ENCODE data around the gene IGFL2. TPM values are rescaled to one million over a fixed set of nuclear protein-coding genes. Genes with fewer than 3 reads are reported as not detected.

The IGFL2 gene
- total and polyA plus RNA-seq, 9 of the 15 experiments (the other 6 are each of a cell fraction or from before 2014, with no cell fraction given) = 0.42 to 1.7 (median 0.75) TPM; not detected in 2

DNA sequence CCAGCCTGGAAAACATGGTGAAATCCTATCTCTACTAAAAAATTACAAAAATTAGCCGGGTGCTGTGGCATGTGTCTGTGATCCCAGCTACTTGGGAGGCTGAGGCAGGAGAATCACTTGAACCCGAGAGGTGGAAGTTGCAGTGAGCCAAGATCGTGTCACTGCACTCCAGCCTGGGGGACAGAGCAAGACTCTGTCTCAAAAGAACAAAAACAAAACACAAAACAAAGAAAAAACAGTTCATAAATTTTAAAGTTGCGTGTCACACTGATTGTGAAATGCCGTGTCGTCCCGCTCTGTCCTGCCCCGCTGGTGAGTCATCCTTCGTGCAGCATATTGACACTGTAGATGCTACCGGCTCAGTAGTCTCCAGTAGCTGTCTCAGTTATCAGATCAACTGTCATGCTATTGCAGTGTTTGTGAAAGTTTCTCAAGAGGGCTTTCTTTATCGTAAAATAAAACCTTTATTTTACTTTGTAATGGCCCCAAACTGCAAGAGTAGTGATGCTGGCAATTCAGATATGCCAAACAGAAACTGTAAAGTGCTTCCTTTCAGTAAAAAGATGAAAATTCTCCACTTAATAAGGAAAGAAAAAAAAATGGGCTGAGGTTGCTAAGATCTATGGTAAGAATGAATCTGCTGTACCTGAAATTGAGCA, 45.1 kb downstream of the IGFL2 start (continued):
- TF ChIP-seq SMARCC2 (IDR thresholded peaks at IDR 0.05; ENCODE audit: low read depth) (peak; percentile 91), NELFE (IDR thresholded peaks at IDR 0.05; ENCODE audit: insufficient read depth, insufficient read length) (no peak), NFRKB (IDR thresholded peaks at IDR 0.05; ENCODE audit: low read depth) (peak; percentile 27; the same call in 1 of the 2 replicates), BRCA1 (IDR thresholded peaks at IDR 0.05) (no peak), BRCA1 (CRISPR knock-in tag; IDR thresholded peaks at IDR 0.05) (no peak), BRF1 (IDR thresholded peaks at IDR 0.05; ENCODE audit: borderline replicate concordance, extremely low read depth, insufficient read length) (no peak), NUFIP1 (IDR thresholded peaks at IDR 0.05; ENCODE audit: partially characterized antibody) (no peak), JUN (IDR thresholded peaks at IDR 0.05; ENCODE audit: borderline replicate concordance, low read depth, low read length) (peak; percentile 98), JUN (CRISPR knock-in tag; IDR thresholded peaks at IDR 0.05; ENCODE audit: borderline replicate concordance) (no peak), C11orf30 (IDR thresholded peaks at IDR 0.05; ENCODE audit: low read depth) (peak; percentile 59; the same call in 1 of the 2 replicates), TSC22D4 (tag; IDR thresholded peaks at IDR 0.05) (no peak), RBFOX2 (IDR thresholded peaks at IDR 0.05; ENCODE audit: low read depth, low read length) (no peak)
- TF ChIP-seq, protein P1, sequence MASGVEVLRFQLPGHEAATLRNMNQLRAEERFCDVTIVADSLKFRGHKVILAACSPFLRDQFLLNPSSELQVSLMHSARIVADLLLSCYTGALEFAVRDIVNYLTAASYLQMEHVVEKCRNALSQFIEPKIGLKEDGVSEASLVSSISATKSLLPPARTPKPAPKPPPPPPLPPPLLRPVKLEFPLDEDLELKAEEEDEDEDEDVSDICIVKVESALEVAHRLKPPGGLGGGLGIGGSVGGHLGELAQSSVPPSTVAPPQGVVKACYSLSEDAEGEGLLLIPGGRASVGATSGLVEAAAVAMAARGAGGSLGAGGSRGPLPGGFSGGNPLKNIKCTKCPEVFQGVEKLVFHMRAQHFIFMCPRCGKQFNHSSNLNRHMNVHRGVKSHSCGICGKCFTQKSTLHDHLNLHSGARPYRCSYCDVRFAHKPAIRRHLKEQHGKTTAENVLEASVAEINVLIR (CRISPR knock-in tag; IDR thresholded peaks at IDR 0.05) = no peak
- TF ChIP-seq, protein P2, sequence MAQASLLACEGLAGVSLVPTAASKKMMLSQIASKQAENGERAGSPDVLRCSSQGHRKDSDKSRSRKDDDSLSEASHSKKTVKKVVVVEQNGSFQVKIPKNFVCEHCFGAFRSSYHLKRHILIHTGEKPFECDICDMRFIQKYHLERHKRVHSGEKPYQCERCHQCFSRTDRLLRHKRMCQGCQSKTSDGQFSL (CRISPR knock-in tag; IDR thresholded peaks at IDR 0.05) = no peak
- TF ChIP-seq, protein P2 (tag; IDR thresholded peaks at IDR 0.05) = no peak
- TF ChIP-seq, protein P3, sequence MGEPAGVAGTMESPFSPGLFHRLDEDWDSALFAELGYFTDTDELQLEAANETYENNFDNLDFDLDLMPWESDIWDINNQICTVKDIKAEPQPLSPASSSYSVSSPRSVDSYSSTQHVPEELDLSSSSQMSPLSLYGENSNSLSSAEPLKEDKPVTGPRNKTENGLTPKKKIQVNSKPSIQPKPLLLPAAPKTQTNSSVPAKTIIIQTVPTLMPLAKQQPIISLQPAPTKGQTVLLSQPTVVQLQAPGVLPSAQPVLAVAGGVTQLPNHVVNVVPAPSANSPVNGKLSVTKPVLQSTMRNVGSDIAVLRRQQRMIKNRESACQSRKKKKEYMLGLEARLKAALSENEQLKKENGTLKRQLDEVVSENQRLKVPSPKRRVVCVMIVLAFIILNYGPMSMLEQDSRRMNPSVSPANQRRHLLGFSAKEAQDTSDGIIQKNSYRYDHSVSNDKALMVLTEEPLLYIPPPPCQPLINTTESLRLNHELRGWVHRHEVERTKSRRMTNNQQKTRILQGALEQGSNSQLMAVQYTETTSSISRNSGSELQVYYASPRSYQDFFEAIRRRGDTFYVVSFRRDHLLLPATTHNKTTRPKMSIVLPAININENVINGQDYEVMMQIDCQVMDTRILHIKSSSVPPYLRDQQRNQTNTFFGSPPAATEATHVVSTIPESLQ (CRISPR knock-in tag; IDR thresholded peaks at IDR 0.05) = no peak
- TF ChIP-seq, protein P4, sequence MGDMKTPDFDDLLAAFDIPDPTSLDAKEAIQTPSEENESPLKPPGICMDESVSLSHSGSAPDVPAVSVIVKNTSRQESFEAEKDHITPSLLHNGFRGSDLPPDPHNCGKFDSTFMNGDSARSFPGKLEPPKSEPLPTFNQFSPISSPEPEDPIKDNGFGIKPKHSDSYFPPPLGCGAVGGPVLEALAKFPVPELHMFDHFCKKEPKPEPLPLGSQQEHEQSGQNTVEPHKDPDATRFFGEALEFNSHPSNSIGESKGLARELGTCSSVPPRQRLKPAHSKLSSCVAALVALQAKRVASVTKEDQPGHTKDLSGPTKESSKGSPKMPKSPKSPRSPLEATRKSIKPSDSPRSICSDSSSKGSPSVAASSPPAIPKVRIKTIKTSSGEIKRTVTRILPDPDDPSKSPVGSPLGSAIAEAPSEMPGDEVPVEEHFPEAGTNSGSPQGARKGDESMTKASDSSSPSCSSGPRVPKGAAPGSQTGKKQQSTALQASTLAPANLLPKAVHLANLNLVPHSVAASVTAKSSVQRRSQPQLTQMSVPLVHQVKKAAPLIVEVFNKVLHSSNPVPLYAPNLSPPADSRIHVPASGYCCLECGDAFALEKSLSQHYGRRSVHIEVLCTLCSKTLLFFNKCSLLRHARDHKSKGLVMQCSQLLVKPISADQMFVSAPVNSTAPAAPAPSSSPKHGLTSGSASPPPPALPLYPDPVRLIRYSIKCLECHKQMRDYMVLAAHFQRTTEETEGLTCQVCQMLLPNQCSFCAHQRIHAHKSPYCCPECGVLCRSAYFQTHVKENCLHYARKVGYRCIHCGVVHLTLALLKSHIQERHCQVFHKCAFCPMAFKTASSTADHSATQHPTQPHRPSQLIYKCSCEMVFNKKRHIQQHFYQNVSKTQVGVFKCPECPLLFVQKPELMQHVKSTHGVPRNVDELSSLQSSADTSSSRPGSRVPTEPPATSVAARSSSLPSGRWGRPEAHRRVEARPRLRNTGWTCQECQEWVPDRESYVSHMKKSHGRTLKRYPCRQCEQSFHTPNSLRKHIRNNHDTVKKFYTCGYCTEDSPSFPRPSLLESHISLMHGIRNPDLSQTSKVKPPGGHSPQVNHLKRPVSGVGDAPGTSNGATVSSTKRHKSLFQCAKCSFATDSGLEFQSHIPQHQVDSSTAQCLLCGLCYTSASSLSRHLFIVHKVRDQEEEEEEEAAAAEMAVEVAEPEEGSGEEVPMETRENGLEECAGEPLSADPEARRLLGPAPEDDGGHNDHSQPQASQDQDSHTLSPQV (IDR thresholded peaks at IDR 0.05) = no peak

Measured in K562 (cell line).